Tibial artery (tissue), 4 donors: ENCODE data around the gene REC114.

ENCODE experiments used
- DNase-seq, 2 donors: peaks; one replicate each; pipeline ENCODE4 v3.0.0-alpha.2; 2019
- H3K27ac ChIP-seq, 2 donors: fragments of 200-600 bp; sonication (generic) in 1 of 2; 1 replicate in 1 of 2; 2 replicates in 1 of 2; pipeline ENCODE4 v1.5.1; 2018 to 2019; ENCODE audit warnings: mild to moderate bottlenecking in 1 of 2
- H3K27me3 ChIP-seq, 2 donors: fragments of 200-600 bp; sonication (generic) in 1 of 2; one replicate each; pipeline versions ENCODE4 v1.5.1 to v1.6.0; 2016 to 2019
- H3K36me3 ChIP-seq, 3 donors: fragments of 200-600 bp; sonication (generic) in 2 of 3; one replicate each; pipeline ENCODE4 v1.5.1; 2016 to 2019; ENCODE audit warnings: mild to moderate bottlenecking in 2 of 3
- H3K4me1 ChIP-seq, 4 donors: fragments of 200-600 bp; sonication (generic) in 2 of 4; 1 replicate in 3 of 4; 2 replicates in 1 of 4; pipeline ENCODE4 v1.5.1; 2016 to 2019
- H3K4me3 ChIP-seq, 2 donors: fragments of 200-600 bp; sonication (generic) in 1 of 2; 1 replicate in 1 of 2; 2 replicates in 1 of 2; pipeline ENCODE4 v1.5.1; 2018 to 2019; ENCODE audit warnings: mild to moderate bottlenecking in 2 of 2
- H3K9me3 ChIP-seq, 3 donors: fragments of 200-600 bp; sonication (generic) in 1 of 3; one replicate each; pipeline ENCODE4 v1.5.1; 2016 to 2019
- CTCF ChIP-seq, 2 experiments: fragments of 200-600 bp in 1 of 2; fragments of 450-650 bp in 1 of 2; IDR thresholded peaks; one replicate each; pipeline ENCODE4 v1.5.1; 2017 to 2019; ENCODE audit warnings: antibody characterized with exemption in 2 of 2, mild to moderate bottlenecking in 1 of 2, moderate library complexity in 1 of 2
- intact Hi-C: fragments of 100-400 bp; cut with DNase I; formaldehyde crosslinking; loops from one replicate; pipeline ENCODE4 v1.15.0; 2023; ENCODE audit warnings: low total_unique reads

The REC114 gene

GRCh38 chr15:73569361-73569760 lies 126.4 kb downstream of the REC114 start:
- intact Hi-C loops: no loop called here
- no peak for DNase-seq
- peaks cover 58 to 90% (median 70%) of the 10 kb centered on the region in 3 donors for H3K36me3 ChIP-seq

GRCh38 chr15:73570355-73571032 lies 127.5 kb downstream of the REC114 start:
- TF ChIP-seq CTCF (IDR thresholded peaks at IDR 0.05): no peak
- H3K27ac ChIP-seq: no peak overlapping the region
- H3K36me3 ChIP-seq: peaks cover 58 to 84% (median 75%) of the 10 kb centered on the region in 3 donors
- DNase-seq: no peak
- H3K27me3 ChIP-seq: no peaks in the 10 kb centered on the region
- H3K4me1 ChIP-seq: no peaks in the 10 kb centered on the region
- intact Hi-C loops: no loop called here
- no peak overlapping the region for H3K4me3 ChIP-seq
- no peaks in the 10 kb centered on the region for H3K9me3 ChIP-seq

More at GRCh38 chr15:73569361-73569760, 126.4 kb downstream of the REC114 start:
- Histone ChIP-seq H3K4me3 (no peak overlapping the region), H3K4me1 (peaks cover 0 to 9% (median 2%) of the 10 kb centered on the region in 4 donors), H3K9me3 (no peaks in the 10 kb centered on the region), H3K27me3 (no peaks in the 10 kb centered on the region), H3K27ac (no peak overlapping the region)
- no peak for TF ChIP-seq CTCF (IDR thresholded peaks at IDR 0.05)

- Histone ChIP-seq H3K27me3 (no peaks in the 10 kb centered on the region), H3K36me3 (peaks cover 64 to 85% (median 81%) of the 10 kb centered on the region in 3 donors), H3K9me3 (no peaks in the 10 kb centered on the region), H3K4me3 (no peak overlapping the region), H3K27ac (no peak overlapping the region), H3K4me1 (peaks cover 0 to 3% (median 0%) of the 10 kb centered on the region in 4 donors)
- DNase-seq: no peak
- TF ChIP-seq CTCF (IDR thresholded peaks at IDR 0.05): no peak
- intact Hi-C loops: no loop called here
Measured at GRCh38 chr15:73571346-73571745, 128.4 kb downstream of the REC114 start.

- Histone ChIP-seq H3K9me3 (no peaks in the 10 kb centered on the region), H3K4me3 (no peak overlapping the region), H3K27me3 (no peaks in the 10 kb centered on the region), H3K36me3 (peaks cover 72 to 84% (median 81%) of the 10 kb centered on the region in 3 donors), H3K27ac (no peak overlapping the region), H3K4me1 (peaks cover 0 to 3% (median 0%) of the 10 kb centered on the region in 4 donors)
- TF ChIP-seq CTCF (IDR thresholded peaks at IDR 0.05): no peak
- DNase-seq: no peak
- intact Hi-C loops: no loop called here
Measured at GRCh38 chr15:73572296-73572695, 129.3 kb downstream of the REC114 start.

GRCh38 chr15:73573037-73573436 lies 130.1 kb downstream of the REC114 start:
- intact Hi-C loops: no loop called here
- no peak for DNase-seq
- Histone ChIP-seq H3K4me3 (no peak overlapping the region), H3K4me1 (peaks cover 0 to 3% (median 0%) of the 10 kb centered on the region in 4 donors), H3K36me3 (peaks cover 69 to 80% (median 78%) of the 10 kb centered on the region in 3 donors), H3K9me3 (no peaks in the 10 kb centered on the region), H3K27me3 (no peaks in the 10 kb centered on the region), H3K27ac (no peak overlapping the region)
- TF ChIP-seq CTCF (IDR thresholded peaks at IDR 0.05): no peak
